Esophagus squamous epithelium (tissue), 4 donors: Measurements from ENCODE around the gene PSME2.

Experiments
- POLR2A ChIP-seq, 4 donors: fragments of 450-650 bp; IDR thresholded peaks; one replicate each; pipeline ENCODE4 v1.6.1; 2017; ENCODE audit warnings: antibody characterized with exemption in 4 of 4, mild to moderate bottlenecking in 4 of 4, moderate library complexity in 3 of 4
- TF ChIP-seq, protein P1 (sequence below), 6 experiments: fragments of 450-650 bp in 4 of 6; fragments of 200-600 bp in 2 of 6; sonication (generic) in 2 of 6; IDR thresholded peaks; one replicate each; pipeline ENCODE4 v1.5.1; 2016 to 2019; ENCODE audit warnings: antibody characterized with exemption in 6 of 6, mild to moderate bottlenecking in 4 of 6, moderate library complexity in 4 of 6

DNA sequence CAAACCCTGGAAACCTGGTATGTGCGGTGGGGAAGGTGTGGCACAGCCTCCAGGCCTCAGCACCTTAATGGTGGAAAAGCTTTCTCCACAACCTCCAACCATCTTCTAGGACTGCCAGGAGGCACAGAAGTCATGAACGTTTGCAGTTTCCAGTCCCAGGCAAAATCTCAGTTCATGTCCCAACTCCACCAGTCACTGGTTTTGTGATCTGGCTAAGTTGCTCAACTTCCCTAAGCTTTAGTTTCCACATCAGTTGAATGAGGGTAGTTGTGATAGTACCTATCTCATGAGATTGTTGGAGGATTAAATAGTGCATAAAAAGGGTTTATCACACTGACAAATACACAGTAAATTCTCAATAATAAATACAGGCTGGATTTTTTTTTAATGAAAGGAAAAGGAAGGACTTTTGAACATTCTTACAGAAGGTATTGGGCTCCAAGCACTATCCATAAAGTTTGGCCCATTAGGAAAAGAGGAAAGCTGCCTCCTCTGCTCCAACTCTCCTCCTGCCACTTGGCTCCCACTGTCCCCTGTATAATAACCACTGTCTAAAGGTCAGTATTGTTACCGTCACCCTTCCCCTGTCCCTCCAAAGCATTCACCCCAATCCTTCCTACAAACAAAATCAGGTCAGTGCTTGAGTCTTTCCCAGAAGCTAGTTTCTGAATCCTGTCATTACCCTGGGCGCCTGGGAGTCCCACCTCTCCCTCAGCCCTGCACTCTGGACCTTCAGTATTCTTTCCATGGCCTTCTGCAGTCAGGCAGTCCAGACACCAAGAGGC lies 46.0 kb downstream of the PSME2 start:
- TF ChIP-seq, protein P1, sequence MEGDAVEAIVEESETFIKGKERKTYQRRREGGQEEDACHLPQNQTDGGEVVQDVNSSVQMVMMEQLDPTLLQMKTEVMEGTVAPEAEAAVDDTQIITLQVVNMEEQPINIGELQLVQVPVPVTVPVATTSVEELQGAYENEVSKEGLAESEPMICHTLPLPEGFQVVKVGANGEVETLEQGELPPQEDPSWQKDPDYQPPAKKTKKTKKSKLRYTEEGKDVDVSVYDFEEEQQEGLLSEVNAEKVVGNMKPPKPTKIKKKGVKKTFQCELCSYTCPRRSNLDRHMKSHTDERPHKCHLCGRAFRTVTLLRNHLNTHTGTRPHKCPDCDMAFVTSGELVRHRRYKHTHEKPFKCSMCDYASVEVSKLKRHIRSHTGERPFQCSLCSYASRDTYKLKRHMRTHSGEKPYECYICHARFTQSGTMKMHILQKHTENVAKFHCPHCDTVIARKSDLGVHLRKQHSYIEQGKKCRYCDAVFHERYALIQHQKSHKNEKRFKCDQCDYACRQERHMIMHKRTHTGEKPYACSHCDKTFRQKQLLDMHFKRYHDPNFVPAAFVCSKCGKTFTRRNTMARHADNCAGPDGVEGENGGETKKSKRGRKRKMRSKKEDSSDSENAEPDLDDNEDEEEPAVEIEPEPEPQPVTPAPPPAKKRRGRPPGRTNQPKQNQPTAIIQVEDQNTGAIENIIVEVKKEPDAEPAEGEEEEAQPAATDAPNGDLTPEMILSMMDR (IDR thresholded peaks at IDR 0.05), result no peak
- no peak for TF ChIP-seq POLR2A (IDR thresholded peaks at IDR 0.05)
